HL-60 (cell line): Measurements from ENCODE around the gene ERCC1.
"Not testable (repeated sequence)": the region's sequence is repeated elsewhere in the genome, so short reads cannot be mapped to it uniquely, and the experiment has no call there.

Source experiments
- DNase-seq, 2 experiments: peaks; one replicate each; pipeline ENCODE4 v3.0.0-alpha.2; 2010 to 2020; ENCODE audit warnings: low read depth in 1 of 2, low spot score in 1 of 2
- H3K27ac ChIP-seq: fragments of 250-450 bp; sonication (Bioruptor Pico); replicated peaks from 2 replicates; pipeline ENCODE4 v1.5.1; 2020; ENCODE audit warnings: mild to moderate bottlenecking, moderate library complexity
- H3K27me3 ChIP-seq: fragments of 250-450 bp; sonication (Bioruptor Pico); 2 replicates; pipeline ENCODE4 v1.5.1; 2021; ENCODE audit warnings: mild to moderate bottlenecking, moderate library complexity; ENCODE audit not compliant: insufficient read depth, poor library complexity, severe bottlenecking
- H3K4me3 ChIP-seq: replicated peaks from 2 replicates; pipeline ENCODE4 v1.5.1; 2011; ENCODE audit warnings: mild to moderate bottlenecking, control low read depth, low read length; ENCODE audit not compliant: insufficient read depth
- GABPA ChIP-seq: IDR thresholded peaks from 2 replicates; pipeline ENCODE4 v1.6.1; 2012; ENCODE audit warnings: low read depth
- POLR2AphosphoS5 ChIP-seq: IDR thresholded peaks from 2 replicates; pipeline ENCODE4 v1.6.1; 2012; ENCODE audit warnings: low read depth
- SPI1 ChIP-seq: IDR thresholded peaks from 2 replicates; pipeline ENCODE4 v1.6.1; 2012; ENCODE audit warnings: low read depth, mild to moderate bottlenecking, borderline replicate concordance
- TF ChIP-seq, protein P1 (sequence below): IDR thresholded peaks from 2 replicates; pipeline ENCODE4 v1.6.1; 2012; ENCODE audit warnings: low read depth; ENCODE audit not compliant: insufficient replicate concordance
- TF ChIP-seq, protein P2 (sequence below): IDR thresholded peaks from one replicate; pipeline ENCODE4 v1.5.1; 2011; ENCODE audit warnings: low read length, control low read depth, inconsistent platforms; ENCODE audit not compliant: insufficient read depth

The ERCC1 gene

DNA sequence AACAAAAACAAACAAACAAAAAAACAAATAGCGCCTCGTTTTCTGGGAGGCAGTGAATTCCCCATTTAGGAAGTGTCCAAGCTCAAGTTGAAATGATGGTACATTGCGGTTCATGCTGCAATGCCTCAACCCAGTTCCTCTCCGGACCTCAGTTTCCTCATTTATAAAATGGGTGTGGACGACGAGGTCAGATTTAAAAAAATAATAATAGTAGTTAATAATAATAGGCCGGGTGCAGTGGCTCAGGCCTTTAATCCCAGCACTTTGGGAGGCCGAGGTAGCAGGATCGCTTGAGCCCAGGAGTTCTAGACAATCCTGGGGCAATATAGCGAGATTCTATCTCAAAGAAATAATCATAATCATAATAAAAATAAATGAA, 15.5 kb upstream of the ERCC1 start:
- TF ChIP-seq, protein P1, sequence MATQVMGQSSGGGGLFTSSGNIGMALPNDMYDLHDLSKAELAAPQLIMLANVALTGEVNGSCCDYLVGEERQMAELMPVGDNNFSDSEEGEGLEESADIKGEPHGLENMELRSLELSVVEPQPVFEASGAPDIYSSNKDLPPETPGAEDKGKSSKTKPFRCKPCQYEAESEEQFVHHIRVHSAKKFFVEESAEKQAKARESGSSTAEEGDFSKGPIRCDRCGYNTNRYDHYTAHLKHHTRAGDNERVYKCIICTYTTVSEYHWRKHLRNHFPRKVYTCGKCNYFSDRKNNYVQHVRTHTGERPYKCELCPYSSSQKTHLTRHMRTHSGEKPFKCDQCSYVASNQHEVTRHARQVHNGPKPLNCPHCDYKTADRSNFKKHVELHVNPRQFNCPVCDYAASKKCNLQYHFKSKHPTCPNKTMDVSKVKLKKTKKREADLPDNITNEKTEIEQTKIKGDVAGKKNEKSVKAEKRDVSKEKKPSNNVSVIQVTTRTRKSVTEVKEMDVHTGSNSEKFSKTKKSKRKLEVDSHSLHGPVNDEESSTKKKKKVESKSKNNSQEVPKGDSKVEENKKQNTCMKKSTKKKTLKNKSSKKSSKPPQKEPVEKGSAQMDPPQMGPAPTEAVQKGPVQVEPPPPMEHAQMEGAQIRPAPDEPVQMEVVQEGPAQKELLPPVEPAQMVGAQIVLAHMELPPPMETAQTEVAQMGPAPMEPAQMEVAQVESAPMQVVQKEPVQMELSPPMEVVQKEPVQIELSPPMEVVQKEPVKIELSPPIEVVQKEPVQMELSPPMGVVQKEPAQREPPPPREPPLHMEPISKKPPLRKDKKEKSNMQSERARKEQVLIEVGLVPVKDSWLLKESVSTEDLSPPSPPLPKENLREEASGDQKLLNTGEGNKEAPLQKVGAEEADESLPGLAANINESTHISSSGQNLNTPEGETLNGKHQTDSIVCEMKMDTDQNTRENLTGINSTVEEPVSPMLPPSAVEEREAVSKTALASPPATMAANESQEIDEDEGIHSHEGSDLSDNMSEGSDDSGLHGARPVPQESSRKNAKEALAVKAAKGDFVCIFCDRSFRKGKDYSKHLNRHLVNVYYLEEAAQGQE: no peak
- TF ChIP-seq SPI1: peak; percentile 30; the same call in 1 of the 2 replicates
- Histone ChIP-seq H3K27ac (no peak overlapping the region), H3K27me3 (no peaks in the 10 kb centered on the region), H3K4me3 (peak overlapping the region; percentile 38)
- DNase-seq: no peak

DNA sequence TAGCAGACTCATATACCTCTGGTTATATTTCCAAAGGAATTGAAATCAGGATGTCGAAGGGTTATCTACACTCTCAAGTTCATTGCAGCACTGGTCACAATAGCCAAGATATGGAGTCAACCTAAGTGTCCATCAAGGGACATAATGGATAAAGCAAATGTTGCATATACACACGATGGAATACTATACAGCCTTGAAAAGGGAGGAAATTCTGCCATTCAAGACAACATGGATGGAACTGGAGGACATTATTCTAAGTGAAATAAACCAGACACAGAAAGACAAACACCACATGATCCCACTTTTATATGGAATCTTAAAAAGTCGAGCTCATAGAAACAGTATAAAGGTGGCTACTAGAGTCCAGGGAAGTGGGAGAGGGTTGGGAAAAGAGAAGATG, 13.6 kb upstream of the ERCC1 start:
- H3K27ac ChIP-seq: no peak overlapping the region
- H3K27me3 ChIP-seq: no peaks in the 10 kb centered on the region
- DNase-seq: no peak
- TF ChIP-seq, protein P2, sequence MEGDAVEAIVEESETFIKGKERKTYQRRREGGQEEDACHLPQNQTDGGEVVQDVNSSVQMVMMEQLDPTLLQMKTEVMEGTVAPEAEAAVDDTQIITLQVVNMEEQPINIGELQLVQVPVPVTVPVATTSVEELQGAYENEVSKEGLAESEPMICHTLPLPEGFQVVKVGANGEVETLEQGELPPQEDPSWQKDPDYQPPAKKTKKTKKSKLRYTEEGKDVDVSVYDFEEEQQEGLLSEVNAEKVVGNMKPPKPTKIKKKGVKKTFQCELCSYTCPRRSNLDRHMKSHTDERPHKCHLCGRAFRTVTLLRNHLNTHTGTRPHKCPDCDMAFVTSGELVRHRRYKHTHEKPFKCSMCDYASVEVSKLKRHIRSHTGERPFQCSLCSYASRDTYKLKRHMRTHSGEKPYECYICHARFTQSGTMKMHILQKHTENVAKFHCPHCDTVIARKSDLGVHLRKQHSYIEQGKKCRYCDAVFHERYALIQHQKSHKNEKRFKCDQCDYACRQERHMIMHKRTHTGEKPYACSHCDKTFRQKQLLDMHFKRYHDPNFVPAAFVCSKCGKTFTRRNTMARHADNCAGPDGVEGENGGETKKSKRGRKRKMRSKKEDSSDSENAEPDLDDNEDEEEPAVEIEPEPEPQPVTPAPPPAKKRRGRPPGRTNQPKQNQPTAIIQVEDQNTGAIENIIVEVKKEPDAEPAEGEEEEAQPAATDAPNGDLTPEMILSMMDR: no peak
- TF ChIP-seq POLR2AphosphoS5 (no peak), GABPA (no peak), SPI1 (no peak)
- TF ChIP-seq, protein P1: no peak
- no peak overlapping the region for H3K4me3 ChIP-seq

DNA sequence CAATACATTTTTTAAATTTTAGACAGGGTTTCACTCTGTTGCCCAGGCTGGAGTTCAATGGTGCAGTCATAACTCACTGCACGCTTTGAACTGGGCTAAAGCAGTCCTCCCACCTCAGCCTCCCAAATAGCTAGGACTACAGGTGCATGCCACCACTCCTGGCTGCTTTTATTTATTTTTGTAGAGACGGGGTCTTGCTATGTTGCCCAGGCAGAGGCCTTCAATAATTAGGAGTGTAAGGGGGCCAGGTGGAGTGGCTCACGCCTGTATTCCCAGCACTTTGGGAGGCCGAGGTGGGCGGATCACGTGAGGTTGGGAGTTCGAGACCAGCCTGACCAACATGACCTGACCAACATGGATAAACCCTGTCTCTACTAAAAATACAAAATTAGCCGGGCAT, 8.8 kb upstream of the ERCC1 start:
- not testable (repeated sequence) for H3K27me3 ChIP-seq, DNase-seq, H3K4me3 ChIP-seq, H3K27ac ChIP-seq

DNA sequence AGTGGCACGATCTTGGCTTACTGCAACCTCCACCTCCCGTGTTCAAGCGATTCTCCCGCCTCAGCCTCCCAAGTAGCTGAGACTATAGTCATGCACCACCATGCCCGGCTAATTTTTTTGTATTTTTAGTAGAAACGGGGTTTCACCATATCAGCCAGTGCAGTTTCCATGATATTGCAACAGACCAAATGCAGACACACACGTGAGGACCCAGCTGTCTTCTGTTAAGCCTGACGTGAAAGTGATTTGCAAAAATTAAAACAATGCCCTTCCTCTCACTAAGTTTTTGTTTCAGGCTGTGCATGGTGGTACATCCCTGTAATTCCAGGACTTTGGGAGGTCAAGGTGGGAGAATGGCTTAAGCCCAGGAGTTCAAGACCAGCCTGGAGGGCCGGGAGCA, 7.3 kb upstream of the ERCC1 start:
- not testable (repeated sequence) for H3K4me3 ChIP-seq, H3K27ac ChIP-seq, H3K27me3 ChIP-seq
- DNase-seq: peak in 1 of 2 experiments; percentile 77
- peak; percentile 64; the same call in 1 of the 2 replicates for TF ChIP-seq POLR2AphosphoS5
- 0 out of 2 replicates have a peak, but pooled peaks have one; percentile 6 for TF ChIP-seq SPI1

DNA sequence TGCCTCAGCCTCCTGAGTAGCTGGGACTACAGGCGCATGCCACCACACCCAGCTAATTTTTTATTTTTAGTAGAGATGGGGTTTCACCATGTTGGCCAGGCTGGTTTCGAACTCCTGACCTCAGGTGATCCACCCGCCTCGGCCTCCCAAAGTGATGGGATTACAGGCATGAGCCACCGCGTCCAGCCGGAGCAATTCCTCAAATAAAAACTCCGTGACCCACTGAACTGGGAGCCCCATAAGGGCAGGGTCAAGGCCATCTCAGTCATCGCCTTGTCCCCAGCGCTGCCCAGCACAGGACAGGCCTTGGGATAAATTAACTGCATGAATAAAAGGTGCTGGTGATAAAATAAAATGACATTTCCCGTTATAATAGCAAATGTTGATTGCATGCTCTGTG, 6.2 kb upstream of the ERCC1 start:
- H3K4me3 ChIP-seq, H3K27me3 ChIP-seq, DNase-seq, H3K27ac ChIP-seq: not testable (repeated sequence)

DNA sequence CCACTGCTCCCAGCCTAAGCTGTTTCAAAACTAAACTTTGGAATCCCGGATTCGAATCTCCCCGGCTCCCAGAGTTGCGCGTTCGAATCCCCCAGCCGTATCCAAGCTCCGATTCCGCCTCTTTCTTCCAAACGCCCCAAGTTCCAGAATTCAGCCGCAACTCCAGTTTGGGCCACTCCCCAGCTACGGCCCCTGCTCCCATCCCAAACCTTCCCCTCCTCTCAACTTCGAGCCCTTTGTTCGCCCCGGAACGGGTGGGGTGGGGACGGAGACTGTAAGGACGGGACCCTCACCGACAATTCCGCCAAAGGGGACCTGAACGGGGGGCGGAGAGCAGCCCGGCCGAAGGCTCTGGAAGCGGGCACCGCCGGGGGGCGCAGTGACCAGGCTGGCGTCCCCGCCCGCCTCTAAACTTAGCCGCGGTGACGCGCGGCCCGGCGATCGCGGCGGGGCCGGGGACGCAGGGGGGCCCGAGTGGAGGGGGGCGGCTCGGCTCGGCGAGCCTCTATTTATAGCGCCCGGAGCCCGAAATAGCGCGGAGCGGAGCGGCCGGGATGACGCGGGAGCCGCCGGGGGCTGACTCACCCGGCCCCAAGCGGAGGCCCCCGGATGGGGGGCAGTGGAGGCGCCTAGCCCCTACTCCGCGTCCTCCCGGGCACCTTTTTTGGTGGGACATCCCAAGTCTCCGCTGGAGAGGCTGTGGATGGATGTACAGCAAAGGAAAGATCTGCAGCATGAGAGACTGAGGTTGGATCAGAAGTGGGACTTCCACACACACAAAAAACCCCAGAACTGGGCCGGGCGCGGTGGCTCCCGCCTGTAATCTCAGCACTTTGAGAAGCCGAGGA, 4.9 kb upstream of the ERCC1 start:
- TF ChIP-seq, protein P1: no peak
- TF ChIP-seq SPI1: no peak
- no peak for TF ChIP-seq POLR2AphosphoS5
- TF ChIP-seq GABPA: no peak
- TF ChIP-seq, protein P2: peak; percentile 3
- no peak for DNase-seq
- Histone ChIP-seq H3K4me3 (peak overlapping the region; percentile 51), H3K27ac (no peak overlapping the region), H3K27me3 (no peaks in the 10 kb centered on the region)
